Stomach smooth muscle (tissue), 2 donors: ENCODE data around the gene STX1B.
"Not testable (repeated sequence)": the region's sequence is repeated elsewhere in the genome, so short reads cannot be mapped to it uniquely, and the experiment has no call there.

ENCODE experiments used
- H3K27ac ChIP-seq: one replicate; pipeline ENCODE4 v1.7.0; 2013; ENCODE audit warnings: mild to moderate bottlenecking, low read length, inconsistent platforms
- H3K27me3 ChIP-seq, 2 donors: one replicate each; pipeline ENCODE4 v1.7.0; 2013; ENCODE audit warnings: low read length in 2 of 2; ENCODE audit not compliant: insufficient read depth in 2 of 2, control insufficient read depth in 1 of 2
- H3K36me3 ChIP-seq, 2 donors: one replicate each; pipeline ENCODE4 v1.7.0; 2013; ENCODE audit warnings: low read length in 2 of 2; ENCODE audit not compliant: control insufficient read depth in 2 of 2, insufficient read depth in 2 of 2
- H3K4me1 ChIP-seq: one replicate; pipeline ENCODE4 v1.7.0; 2013; ENCODE audit warnings: low read length; ENCODE audit not compliant: control insufficient read depth, insufficient read depth
- H3K4me3 ChIP-seq, 2 donors: one replicate each; pipeline ENCODE4 v1.7.0; 2013; ENCODE audit warnings: low read length in 2 of 2
- H3K9ac ChIP-seq, 2 donors: one replicate each; pipeline ENCODE4 v1.7.0; 2013; ENCODE audit warnings: low read length in 2 of 2, mild to moderate bottlenecking in 1 of 2
- H3K9me3 ChIP-seq, 2 donors: one replicate each; pipeline ENCODE4 v1.7.0; 2013; ENCODE audit warnings: low read length in 2 of 2; ENCODE audit not compliant: control insufficient read depth in 2 of 2
- donor health status: healthy.
- donor health status: Pancreatic carcinoma.

Gene STX1B

GRCh38 chr16:31013292-31013691 is 2.9 kb upstream of the STX1B start:
- not testable (repeated sequence) for H3K27ac ChIP-seq, H3K4me3 ChIP-seq, H3K36me3 ChIP-seq, H3K4me1 ChIP-seq, H3K9me3 ChIP-seq, H3K9ac ChIP-seq
- H3K27me3 ChIP-seq: peaks cover 32% of the 10 kb centered on the region in 2 donors

- not testable (repeated sequence) for H3K9me3 ChIP-seq, H3K9ac ChIP-seq, H3K4me3 ChIP-seq, H3K4me1 ChIP-seq, H3K27ac ChIP-seq, H3K36me3 ChIP-seq
- peaks cover 34 to 38% of the 10 kb centered on the region in 2 donors for H3K27me3 ChIP-seq
These were observed 1.4 kb upstream of the STX1B start for GRCh38 chr16:31011815-31012214.

GRCh38 chr16:31009894-31010584 is 399 bp downstream of the STX1B start:
- H3K27me3 ChIP-seq: peaks cover 31 to 37% of the 10 kb centered on the region in 2 donors
- no peaks in the 10 kb centered on the region for H3K36me3 ChIP-seq
- H3K4me3 ChIP-seq: no peak overlapping the region
- no peaks in the 10 kb centered on the region for H3K9me3 ChIP-seq
- H3K27ac ChIP-seq: no peak overlapping the region
- H3K4me1 ChIP-seq: peaks cover 3% of the 10 kb centered on the region
- no peak overlapping the region for H3K9ac ChIP-seq

- peaks cover 3% of the 10 kb centered on the region for H3K4me1 ChIP-seq
- H3K27ac ChIP-seq: no peak overlapping the region
- no peaks in the 10 kb centered on the region for H3K36me3 ChIP-seq
- H3K27me3 ChIP-seq: peaks cover 31 to 37% of the 10 kb centered on the region in 2 donors
- H3K9ac ChIP-seq: no peak overlapping the region
- no peaks in the 10 kb centered on the region for H3K9me3 ChIP-seq
- H3K4me3 ChIP-seq: no peak overlapping the region
These were observed 1.3 kb downstream of the STX1B start for GRCh38 chr16:31009120-31009519.

GRCh38 chr16:31008551-31008950 is 1.9 kb downstream of the STX1B start:
- no peak overlapping the region for H3K9ac ChIP-seq
- no peaks in the 10 kb centered on the region for H3K36me3 ChIP-seq
- H3K27ac ChIP-seq: no peak overlapping the region
- peaks cover 31 to 35% of the 10 kb centered on the region in 2 donors for H3K27me3 ChIP-seq
- H3K4me1 ChIP-seq: peaks cover 3% of the 10 kb centered on the region
- no peaks in the 10 kb centered on the region for H3K9me3 ChIP-seq
- H3K4me3 ChIP-seq: no peak overlapping the region

GRCh38 chr16:31008149-31008548 is 2.3 kb downstream of the STX1B start:
- peaks cover 31 to 34% of the 10 kb centered on the region in 2 donors for H3K27me3 ChIP-seq
- no peaks in the 10 kb centered on the region for H3K9me3 ChIP-seq
- no peak overlapping the region for H3K9ac ChIP-seq
- H3K27ac ChIP-seq: no peak overlapping the region
- H3K4me3 ChIP-seq: no peak overlapping the region
- H3K4me1 ChIP-seq: peaks cover 3% of the 10 kb centered on the region
- no peaks in the 10 kb centered on the region for H3K36me3 ChIP-seq

GRCh38 chr16:31007684-31008083 is 2.8 kb downstream of the STX1B start:
- peaks cover 3% of the 10 kb centered on the region for H3K4me1 ChIP-seq
- no peak overlapping the region for H3K9ac ChIP-seq
- no peaks in the 10 kb centered on the region for H3K36me3 ChIP-seq
- no peak overlapping the region for H3K4me3 ChIP-seq
- no peaks in the 10 kb centered on the region for H3K9me3 ChIP-seq
- H3K27me3 ChIP-seq: peaks cover 31 to 34% of the 10 kb centered on the region in 2 donors
- H3K27ac ChIP-seq: no peak overlapping the region

GRCh38 chr16:31006589-31006988 is 3.8 kb downstream of the STX1B start:
- Histone ChIP-seq H3K4me3 (no peak overlapping the region), H3K9me3 (no peaks in the 10 kb centered on the region), H3K9ac (no peak overlapping the region), H3K36me3 (no peaks in the 10 kb centered on the region), H3K27ac (no peak overlapping the region), H3K4me1 (peaks cover 5% of the 10 kb centered on the region), H3K27me3 (peaks cover 24 to 27% of the 10 kb centered on the region in 2 donors)

GRCh38 chr16:31006086-31006385 is 4.4 kb downstream of the STX1B start:
- no peaks in the 10 kb centered on the region for H3K9me3 ChIP-seq
- H3K27me3 ChIP-seq: peaks cover 19 to 21% of the 10 kb centered on the region in 2 donors
- peaks cover 4% of the 10 kb centered on the region for H3K4me1 ChIP-seq
- no peaks in the 10 kb centered on the region for H3K36me3 ChIP-seq
- no peak overlapping the region for H3K9ac ChIP-seq
- no peak overlapping the region for H3K27ac ChIP-seq
- H3K4me3 ChIP-seq: no peak overlapping the region

- H3K9ac ChIP-seq: no peak overlapping the region
- H3K27me3 ChIP-seq: peaks cover 15 to 19% of the 10 kb centered on the region in 2 donors
- peaks cover 2% of the 10 kb centered on the region for H3K4me1 ChIP-seq
- no peaks in the 10 kb centered on the region for H3K36me3 ChIP-seq
- H3K9me3 ChIP-seq: no peaks in the 10 kb centered on the region
- no peak overlapping the region for H3K4me3 ChIP-seq
- H3K27ac ChIP-seq: no peak overlapping the region
These were observed 4.9 kb downstream of the STX1B start for GRCh38 chr16:31005350-31006085.

- no peak overlapping the region for H3K27ac ChIP-seq
- peaks cover 11 to 15% of the 10 kb centered on the region in 2 donors for H3K27me3 ChIP-seq
- no peaks in the 10 kb centered on the region for H3K9me3 ChIP-seq
- peaks cover 2% of the 10 kb centered on the region for H3K4me1 ChIP-seq
- H3K4me3 ChIP-seq: no peak overlapping the region
- no peak overlapping the region for H3K9ac ChIP-seq
- H3K36me3 ChIP-seq: no peaks in the 10 kb centered on the region
These were observed 5.8 kb downstream of the STX1B start for GRCh38 chr16:31004658-31005057.
